Panc1 (cell line): ENCODE measurements around the gene CROCC2. TPM values are rescaled to one million over a fixed set of nuclear protein-coding genes. Genes with fewer than 3 reads are reported as not detected.

Source experiments
- ATAC-seq: fragments of 200-7000 bp; cut with Tn5 transposase; 2 replicates; pipeline ENCODE4 v1.9.1; 2020; ENCODE audit warnings: mild to moderate bottlenecking, moderate library complexity
- BruUV-seq: library from RNA; stranded (reverse); fragments of 400-500 nt; replicated peaks from 2 replicates; lab custom pipeline; 2021; lab: Mats Ljungman, UMichigan
- CTCF ChIA-PET: fragments of 300-600 bp; sonication (Branson Sonifier 250); formaldehyde crosslinking; loops from one replicate; lab custom pipeline; 2022; ENCODE audit warnings: antibody characterized with exemption; lab: Charles Lee
- POLR2A ChIA-PET: fragments of 300-600 bp; sonication (Branson Sonifier 250); formaldehyde crosslinking; loops from one replicate; lab custom pipeline; 2022; ENCODE audit warnings: antibody characterized with exemption; lab: Charles Lee
- DNase-seq: peaks from one replicate; pipeline ENCODE4 v3.0.0-alpha.2; 2010; ENCODE audit warnings: low read depth, low spot score
- H3K27ac ChIP-seq: 2 replicates; pipeline ENCODE4 v1.5.1; 2011; ENCODE audit warnings: mild to moderate bottlenecking, low read length, inconsistent platforms
- H3K27me3 ChIP-seq: fragments of 200-500 bp; sonication (Bioruptor generic); 2 replicates; pipeline ENCODE4 v1.6.0; 2014; ENCODE audit warnings: low read length, inconsistent platforms; ENCODE audit not compliant: control insufficient read depth, insufficient read depth
- H3K36me3 ChIP-seq: fragments of 200-500 bp; sonication (Bioruptor generic); 2 replicates; pipeline ENCODE4 v1.5.1; 2014; ENCODE audit warnings: inconsistent platforms, mild to moderate bottlenecking, low read length, moderate library complexity; ENCODE audit not compliant: control insufficient read depth, insufficient read depth
- H3K4me1 ChIP-seq: 2 replicates; pipeline ENCODE4 v1.5.1; 2011; ENCODE audit warnings: inconsistent platforms, mild to moderate bottlenecking, low read length, moderate library complexity; ENCODE audit not compliant: control insufficient read depth, insufficient read depth
- H3K4me3 ChIP-seq, 2 experiments: 2 replicates each; pipeline ENCODE4 v1.5.1; 2011 to 2012; ENCODE audit warnings: low read depth in 2 of 2, low read length in 2 of 2, mild to moderate bottlenecking in 2 of 2, inconsistent platforms in 1 of 2, moderate library complexity in 1 of 2
- H3K9me3 ChIP-seq: fragments of 200-500 bp; sonication (Bioruptor generic); 2 replicates; pipeline ENCODE4 v1.5.1; 2014; ENCODE audit warnings: low read depth, mild to moderate bottlenecking, inconsistent platforms, low read length, moderate library complexity; ENCODE audit not compliant: control insufficient read depth, insufficient read depth
- CTCF ChIP-seq: fragments of 450-650 bp; IDR thresholded peaks from 2 replicates; pipeline ENCODE4 v1.5.1; 2017; ENCODE audit warnings: mild to moderate bottlenecking
- POLR2AphosphoS5 ChIP-seq: IDR thresholded peaks from 2 replicates; pipeline ENCODE4 v1.6.1; 2012; ENCODE audit warnings: mild to moderate bottlenecking, low read depth, low read length, moderate library complexity
- REST ChIP-seq, 2 experiments: IDR thresholded peaks; 2 replicates each; pipeline ENCODE4 v1.6.1; 2011 to 2012; ENCODE audit warnings: low read depth in 2 of 2, control low read depth in 1 of 2, low read length in 1 of 2, mild to moderate bottlenecking in 1 of 2, moderate library complexity in 1 of 2; ENCODE audit not compliant: insufficient read depth in 1 of 2
- SIN3A ChIP-seq: IDR thresholded peaks from 2 replicates; pipeline ENCODE4 v1.6.1; 2012; ENCODE audit warnings: low read depth, mild to moderate bottlenecking, low read length, moderate library complexity, borderline replicate concordance; ENCODE audit not compliant: insufficient read depth
- TCF7L2 ChIP-seq: IDR thresholded peaks from 2 replicates; pipeline ENCODE4 v1.6.1; 2011; ENCODE audit warnings: mild to moderate bottlenecking, low read depth, low read length, inconsistent platforms
- in situ Hi-C: cut with HindIII; loops from 2 replicates; pipeline ENCODE4 v1.10.0; 2016; ENCODE audit warnings: low sequenced_read_pairs, low pct_unique_long_range_greater_than_20kb
- intact Hi-C: fragments of 100-400 bp; cut with micrococcal nuclease; formaldehyde crosslinking; loops from one replicate; pipeline ENCODE4 v1.10.0; 2022; ENCODE audit not compliant: unreplicated experiment
- total RNA-seq: library from RNA; stranded (reverse); gene quantifications from one replicate; pipeline ENCODE4 v1.2.1, GENCODE V29; 2021; ENCODE audit not compliant: unreplicated experiment

The CROCC2 gene
- total RNA-seq, 1 experiment from 2014 or later: 0.23 TPM

GRCh38 chr2:240861547-240861946 lies 44.6 kb upstream of the CROCC2 start:
- intact Hi-C loops: no loop called here

GRCh38 chr2:240864475-240864874 lies 41.7 kb upstream of the CROCC2 start:
- ChIA-PET POLR2A (no interaction called here), CTCF (no interaction called here)
- no TSS peak for BruUV-seq
- no peak for TF ChIP-seq REST (IDR thresholded peaks at IDR 0.05; ENCODE audit: insufficient read depth in 1 of 2, low read depth in 2 of 2, low read length in 1 of 2)
- TF ChIP-seq POLR2AphosphoS5: no peak
- TF ChIP-seq CTCF: no peak
- no peak for TF ChIP-seq SIN3A
- TF ChIP-seq TCF7L2: no peak
- Histone ChIP-seq H3K27me3 (no peaks in the 10 kb centered on the region; the same call in 1 of the 2 replicates), H3K4me1 (no peaks in the 10 kb centered on the region), H3K27ac (no peak overlapping the region), H3K4me3 (no peak overlapping the region), H3K36me3 (no peaks in the 10 kb centered on the region), H3K9me3 (no peaks in the 10 kb centered on the region)
- intact Hi-C loops: no loop called here
- DNase-seq (no peak), ATAC-seq (no peak)
- in situ Hi-C loops: no loop called here

More at GRCh38 chr2:240861547-240861946, 44.6 kb upstream of the CROCC2 start:
- POLR2A ChIA-PET: no interaction called here
- DNase-seq: no peak
- no peak overlapping the region for H3K4me3 ChIP-seq
- no peak overlapping the region for H3K27ac ChIP-seq
- ATAC-seq: no peak
- no peaks in the 10 kb centered on the region for H3K9me3 ChIP-seq
- BruUV-seq: no TSS peak
- no peaks in the 10 kb centered on the region for H3K36me3 ChIP-seq
- no peaks in the 10 kb centered on the region for H3K4me1 ChIP-seq
- no peaks in the 10 kb centered on the region; the same call in 1 of the 2 replicates for H3K27me3 ChIP-seq
- TF ChIP-seq CTCF: no peak
- no peak for TF ChIP-seq POLR2AphosphoS5
- no peak for TF ChIP-seq TCF7L2
- no peak for TF ChIP-seq REST (IDR thresholded peaks at IDR 0.05; ENCODE audit: insufficient read depth in 1 of 2, low read depth in 2 of 2, low read length in 1 of 2)
- no peak for TF ChIP-seq SIN3A
- in situ Hi-C loops: no loop called here
- CTCF ChIA-PET: interaction anchor here (0.6 kb wide), 1 partner anchor 217 kb away, joined by 3 read pairs; no protein-coding TSS in a partner anchor
